Memory B cell (primary cell): ENCODE data around the gene MISP.
"Not testable (repeated sequence)": the region's sequence is repeated elsewhere in the genome, so short reads cannot be mapped to it uniquely, and the experiment has no call there.

Experiments
- ATAC-seq: fragments of 150-1000 bp; cut with Tn5 transposase; 2 replicates; pipeline ENCODE4 v1.10.0; 2021; ENCODE audit warnings: low read depth, mild to moderate bottlenecking, moderate library complexity
- DNase-seq, 2 donors: peaks; one replicate each; pipeline ENCODE4 v3.0.0; 2022; ENCODE audit warnings: low spot score in 2 of 2
- H3K27ac Mint-ChIP-seq: one replicate; pipeline ENCODE4 v1.8.0; 2022; ENCODE audit warnings: mild to moderate bottlenecking, moderate library complexity, mixed read lengths
- H3K27me3 Mint-ChIP-seq: one replicate; pipeline ENCODE4 v1.8.0; 2022; ENCODE audit warnings: mixed read lengths
- H3K36me3 Mint-ChIP-seq: one replicate; pipeline ENCODE4 v1.8.0; 2022; ENCODE audit warnings: mild to moderate bottlenecking, mixed read lengths
- H3K4me1 Mint-ChIP-seq: one replicate; pipeline ENCODE4 v1.8.0; 2022; ENCODE audit warnings: mixed read lengths
- H3K4me3 Mint-ChIP-seq: one replicate; pipeline ENCODE4 v1.8.0; 2022; ENCODE audit warnings: mild to moderate bottlenecking, moderate library complexity, mixed read lengths
- H3K9me3 Mint-ChIP-seq: one replicate; pipeline ENCODE4 v1.8.0; 2022; ENCODE audit warnings: mixed read lengths

Gene MISP

GRCh38 chr19:750640-751423 lies at the start of gene MISP:
Gene MISP (plus strand): TSS chr19:751112. CDS start chr19:756947, 5,835 bp downstream.
- ATAC-seq, result no peak
- H3K4me1 Mint-ChIP-seq, result no peaks in the 10 kb centered on the region
- H3K27ac Mint-ChIP-seq, result no peak within 1 kb of the TSS
- no peak within 1 kb of the TSS for H3K4me3 Mint-ChIP-seq
- peaks cover 4% of the 10 kb centered on the region for H3K27me3 Mint-ChIP-seq
- H3K36me3 Mint-ChIP-seq, result peaks cover 1% of the 10 kb centered on the region
- DNase-seq, result no peak
- no peaks in the 10 kb centered on the region for H3K9me3 Mint-ChIP-seq

GRCh38 chr19:702847-703246 lies 48.1 kb upstream of the MISP start:
- H3K27ac Mint-ChIP-seq, ATAC-seq, H3K4me3 Mint-ChIP-seq, H3K36me3 Mint-ChIP-seq, H3K4me1 Mint-ChIP-seq, DNase-seq, H3K9me3 Mint-ChIP-seq: not testable (repeated sequence)
- H3K27me3 Mint-ChIP-seq, result peaks cover 15% of the 10 kb centered on the region

GRCh38 chr19:703329-703650 lies 47.6 kb upstream of the MISP start:
- Mint-ChIP-seq H3K36me3 (peaks cover 6% of the 10 kb centered on the region), H3K4me1 (peaks cover 7% of the 10 kb centered on the region), H3K4me3 (no peak overlapping the region), H3K27ac (no peak overlapping the region), H3K27me3 (peaks cover 16% of the 10 kb centered on the region), H3K9me3 (peaks cover 4% of the 10 kb centered on the region)
- peak; percentile 7 for ATAC-seq
- no peak for DNase-seq

GRCh38 chr19:703651-704446 lies 47.1 kb upstream of the MISP start:
- no peak overlapping the region for H3K27ac Mint-ChIP-seq
- H3K4me1 Mint-ChIP-seq, result peaks cover 7% of the 10 kb centered on the region
- H3K9me3 Mint-ChIP-seq, result peaks cover 4% of the 10 kb centered on the region
- peak overlapping the region; percentile 42 for H3K4me3 Mint-ChIP-seq
- H3K27me3 Mint-ChIP-seq, result peaks cover 16% of the 10 kb centered on the region
- ATAC-seq (peak; percentile 65), DNase-seq (peak; percentile 28 to 57)
- peaks cover 6% of the 10 kb centered on the region for H3K36me3 Mint-ChIP-seq

- Mint-ChIP-seq H3K4me1 (peaks cover 7% of the 10 kb centered on the region), H3K4me3 (no peak overlapping the region), H3K36me3 (peaks cover 6% of the 10 kb centered on the region), H3K9me3 (peaks cover 4% of the 10 kb centered on the region), H3K27me3 (peaks cover 16% of the 10 kb centered on the region), H3K27ac (no peak overlapping the region)
- DNase-seq, result no peak
- no peak for ATAC-seq
Measured at GRCh38 chr19:704447-704741, 46.5 kb upstream of the MISP start.

GRCh38 chr19:708154-709143 lies 42.5 kb upstream of the MISP start, which contains the start of gene PALM:
Gene PALM (plus strand): TSS chr19:708935. CDS start chr19:709147, 212 bp downstream.
- Mint-ChIP-seq H3K36me3 (peaks cover 4% of the 10 kb centered on the region), H3K27me3 (peaks cover 15% of the 10 kb centered on the region), H3K9me3 (no peaks in the 10 kb centered on the region), H3K4me3 (no peak within 1 kb of the TSS), H3K4me1 (peaks cover 3% of the 10 kb centered on the region), H3K27ac (no peak within 1 kb of the TSS)
- ATAC-seq (no peak), DNase-seq (no peak)

GRCh38 chr19:709196-709964 lies 41.5 kb upstream of the MISP start:
- no peak for ATAC-seq
- Mint-ChIP-seq H3K4me3 (no peak overlapping the region), H3K4me1 (no peaks in the 10 kb centered on the region), H3K27ac (no peak overlapping the region), H3K9me3 (no peaks in the 10 kb centered on the region), H3K36me3 (peaks cover 3% of the 10 kb centered on the region), H3K27me3 (peaks cover 12% of the 10 kb centered on the region)
- no peak for DNase-seq

- DNase-seq (no peak), ATAC-seq (no peak)
- H3K4me1 Mint-ChIP-seq, result no peaks in the 10 kb centered on the region
- H3K4me3 Mint-ChIP-seq, result no peak overlapping the region
- H3K36me3 Mint-ChIP-seq, result peaks cover 3% of the 10 kb centered on the region
- H3K27ac Mint-ChIP-seq, result no peak overlapping the region
- peaks cover 12% of the 10 kb centered on the region for H3K27me3 Mint-ChIP-seq
- H3K9me3 Mint-ChIP-seq, result no peaks in the 10 kb centered on the region
Measured at GRCh38 chr19:709965-710571, 40.8 kb upstream of the MISP start.

GRCh38 chr19:710767-711166 lies 40.1 kb upstream of the MISP start:
- no peaks in the 10 kb centered on the region for H3K4me1 Mint-ChIP-seq
- no peak for DNase-seq
- no peak overlapping the region for H3K27ac Mint-ChIP-seq
- peaks cover 18% of the 10 kb centered on the region for H3K27me3 Mint-ChIP-seq
- peaks cover 6% of the 10 kb centered on the region for H3K9me3 Mint-ChIP-seq
- H3K4me3 Mint-ChIP-seq, result no peak overlapping the region
- peaks cover 8% of the 10 kb centered on the region for H3K36me3 Mint-ChIP-seq
- no peak for ATAC-seq

- ATAC-seq (no peak), DNase-seq (no peak)
- H3K9me3 Mint-ChIP-seq, result peaks cover 6% of the 10 kb centered on the region
- H3K27me3 Mint-ChIP-seq, result peaks cover 20% of the 10 kb centered on the region
- no peak overlapping the region for H3K27ac Mint-ChIP-seq
- no peak overlapping the region for H3K4me3 Mint-ChIP-seq
- H3K36me3 Mint-ChIP-seq, result peaks cover 9% of the 10 kb centered on the region
- no peaks in the 10 kb centered on the region for H3K4me1 Mint-ChIP-seq
Measured at GRCh38 chr19:711254-711653, 39.7 kb upstream of the MISP start.

- Mint-ChIP-seq H3K27ac (no peak overlapping the region), H3K4me1 (no peaks in the 10 kb centered on the region), H3K4me3 (no peak overlapping the region), H3K36me3 (peaks cover 6% of the 10 kb centered on the region), H3K9me3 (peaks cover 6% of the 10 kb centered on the region), H3K27me3 (peaks cover 26% of the 10 kb centered on the region)
- ATAC-seq (no peak), DNase-seq (no peak)
Measured at GRCh38 chr19:715347-715746, 35.6 kb upstream of the MISP start.

- Mint-ChIP-seq H3K36me3 (peaks cover 6% of the 10 kb centered on the region), H3K27ac (peak overlapping the region; percentile 12), H3K4me3 (no peak overlapping the region), H3K9me3 (peaks cover 6% of the 10 kb centered on the region), H3K4me1 (peaks cover 8% of the 10 kb centered on the region), H3K27me3 (peaks cover 22% of the 10 kb centered on the region)
- ATAC-seq (no peak), DNase-seq (no peak)
Measured at GRCh38 chr19:718251-718951, 32.5 kb upstream of the MISP start.
